Measurements from ENCODE around the gene HIVEP3. TPM values are rescaled to one million over a fixed set of nuclear protein-coding genes. Genes with fewer than 3 reads are reported as not detected.

Gene HIVEP3
- total RNA-seq, 1 experiment from 2014 or later: 1.4 TPM

GRCh38 chr1:41800311-41800829 lies 118.4 kb downstream of the HIVEP3 start:
- Histone ChIP-seq H3K23ac (ENCODE audit: insufficient read length, low read depth, low read length) (no peak overlapping the region), H3T11ph (ENCODE audit: low read length) (no peak overlapping the region), H3K4me2 (ENCODE audit: insufficient read depth, insufficient read length, low read length) (no peak overlapping the region), H2BK12ac (ENCODE audit: insufficient read length, low read depth, low read length) (no peak overlapping the region), H4K8ac (replicated peaks; ENCODE audit: insufficient read length, low read depth, low read length) (no peak overlapping the region), H2BK5ac (ENCODE audit: insufficient read length, low read length) (no peak overlapping the region), H3K56ac (ENCODE audit: insufficient read length, low read depth, low read length) (no peak overlapping the region), H4K5ac (ENCODE audit: insufficient read length, low read depth, low read length) (no peak overlapping the region), H3K27ac (ENCODE audit: insufficient read length, low read depth, low read length) (no peak overlapping the region), H2AFZ (ENCODE audit: low read length) (no peak overlapping the region), H3K14ac (ENCODE audit: insufficient read depth, low read length) (no peak overlapping the region), H2BK120ac (ENCODE audit: low read depth, low read length, poor library complexity, severe bottlenecking) (no peak overlapping the region), H2BK20ac (ENCODE audit: low read depth, low read length, poor library complexity, severe bottlenecking) (no peak overlapping the region), H3K79me1 (ENCODE audit: insufficient read depth, low read depth, low read length, poor library complexity, severe bottlenecking) (no peaks in the 10 kb centered on the region), H4K91ac (ENCODE audit: insufficient read length, low read depth, low read length) (no peak overlapping the region), H3K23me2 (ENCODE audit: insufficient read length, low read depth, low read length, poor library complexity, severe bottlenecking) (no peaks in the 10 kb centered on the region), H3K4me1 (ENCODE audit: insufficient read depth, low read length) (no peaks in the 10 kb centered on the region), H3K9me3 (ENCODE audit: control insufficient read depth, low read depth, low read length) (no peaks in the 10 kb centered on the region), H3K79me2 (ENCODE audit: insufficient read depth, low read length) (no peaks in the 10 kb centered on the region), H2BK15ac (ENCODE audit: low read depth, low read length) (no peak overlapping the region), H3K9ac (ENCODE audit: extremely low read depth, insufficient read length, low read length) (no peak overlapping the region), H2AK5ac (ENCODE audit: insufficient read length, low read length) (no peak overlapping the region), H3K4ac (ENCODE audit: low read depth, low read length) (no peak overlapping the region), H3K27me3 (ENCODE audit: insufficient read depth, low read length) (no peaks in the 10 kb centered on the region), H3K18ac (ENCODE audit: insufficient read length, low read depth, low read length) (no peak overlapping the region), H4K20me1 (ENCODE audit: control insufficient read depth, insufficient read depth, insufficient read length) (no peaks in the 10 kb centered on the region)
- Mint-ChIP-seq H3K27me3 (ENCODE audit: low read depth) (peaks cover 2% of the 10 kb centered on the region), H3K4me3 (no peak overlapping the region), H3K27ac (peak overlapping the region in 1 of 3 experiments; percentile 40; a peak in 3 of 7 replicates), H3K4me1 (0 out of 4 replicates have a peak, but pooled peaks cover 0 to 3% of the 10 kb centered on the region in 2 experiments), H3K36me3 (ENCODE audit: insufficient read depth in 1 of 3, low read depth in 3 of 3) (no peaks in the 10 kb centered on the region), H3K9me3 (no peaks in the 10 kb centered on the region; a peak in 1 of 5 replicates)
- WGBS (ENCODE audit: extremely low coverage, insufficient read length, low lambda C conversion rate): no CpG with 5 or more reads among the region's 2 CpGs
- no peak for TF ChIP-seq CTCF (conservative IDR thresholded peaks at IDR 0.05)
- no peak for DNase-seq

All from H9 (cell line).